Effector memory CD8-positive, alpha-beta T cell (primary cell): Measurements from ENCODE around the gene MMP8.

Experiments used
- ATAC-seq: fragments of 150-1000 bp; cut with Tn5 transposase; replicated peaks from 2 replicates; pipeline ENCODE4 v1.10.0; 2021; ENCODE audit warnings: mild to moderate bottlenecking, moderate library complexity
- DNase-seq, 3 experiments: peaks; one replicate each; pipeline ENCODE4 v3.0.0; 2021
- H3K27ac Mint-ChIP-seq, 2 donors: one replicate each; pipeline ENCODE4 v1.8.0; 2022; ENCODE audit warnings: mild to moderate bottlenecking in 2 of 2, mixed read lengths in 2 of 2, moderate library complexity in 2 of 2
- H3K27me3 Mint-ChIP-seq, 2 donors: one replicate each; pipeline ENCODE4 v1.8.0; 2022; ENCODE audit warnings: mixed read lengths in 2 of 2
- H3K36me3 Mint-ChIP-seq: one replicate; pipeline ENCODE4 v1.8.0; 2022; ENCODE audit warnings: mild to moderate bottlenecking, moderate library complexity, mixed read lengths; ENCODE audit not compliant: insufficient read depth
- H3K4me1 Mint-ChIP-seq, 2 donors: one replicate each; pipeline ENCODE4 v1.8.0; 2022; ENCODE audit warnings: low read depth in 2 of 2, mixed read lengths in 2 of 2
- H3K4me3 Mint-ChIP-seq, 2 donors: one replicate each; pipeline ENCODE4 v1.8.0; 2022; ENCODE audit warnings: mild to moderate bottlenecking in 2 of 2, mixed read lengths in 2 of 2, moderate library complexity in 2 of 2
- H3K9me3 Mint-ChIP-seq, 2 donors: one replicate each; pipeline ENCODE4 v1.8.0; 2022; ENCODE audit warnings: mixed read lengths in 2 of 2
- total RNA-seq, 9 experiments: gene quantifications; one replicate each; lab custom pipeline; 2026; lab: John Stamatoyannopoulos, UW

The MMP8 gene
- 0 to 0.06 (median 0) reads per million in 9 experiments for total RNA-seq

GRCh38 chr11:102724904-102725500 is at the start of gene MMP8:
TSS of gene MMP8 (minus strand) at chr11:102724954. CDS start at chr11:102724855, 99 bp downstream.
- ATAC-seq (no peak), DNase-seq (no peak)
- Mint-ChIP-seq H3K27ac (no peak within 1 kb of the TSS), H3K4me3 (no peak within 1 kb of the TSS), H3K36me3 (no peaks in the 10 kb centered on the region), H3K4me1 (no peaks in the 10 kb centered on the region), H3K27me3 (peaks cover 8 to 28% of the 10 kb centered on the region in 2 donors), H3K9me3 (no peaks in the 10 kb centered on the region)

GRCh38 chr11:102773386-102773785 is 48.6 kb upstream of the MMP8 start:
- Mint-ChIP-seq H3K4me1 (no peaks in the 10 kb centered on the region), H3K36me3 (no peaks in the 10 kb centered on the region), H3K27me3 (peaks cover 22 to 36% of the 10 kb centered on the region in 2 donors), H3K27ac (no peak overlapping the region), H3K4me3 (no peak overlapping the region), H3K9me3 (peaks cover 0 to 2% of the 10 kb centered on the region in 2 donors)
- ATAC-seq (no peak), DNase-seq (no peak)

- no peak for ATAC-seq
- Mint-ChIP-seq H3K4me1 (no peaks in the 10 kb centered on the region), H3K36me3 (no peaks in the 10 kb centered on the region), H3K27ac (no peak overlapping the region), H3K27me3 (peaks cover 26 to 40% of the 10 kb centered on the region in 2 donors), H3K9me3 (peaks cover 0 to 2% of the 10 kb centered on the region in 2 donors), H3K4me3 (no peak overlapping the region)
- DNase-seq = no peak
These were observed 46.6 kb upstream of the MMP8 start for GRCh38 chr11:102771351-102771750.

- H3K36me3 Mint-ChIP-seq = no peaks in the 10 kb centered on the region
- DNase-seq = no peak
- peaks cover 26 to 40% of the 10 kb centered on the region in 2 donors for H3K27me3 Mint-ChIP-seq
- no peaks in the 10 kb centered on the region for H3K4me1 Mint-ChIP-seq
- H3K4me3 Mint-ChIP-seq = no peak overlapping the region
- no peak overlapping the region for H3K27ac Mint-ChIP-seq
- ATAC-seq = no peak
- peaks cover 0 to 2% of the 10 kb centered on the region in 2 donors for H3K9me3 Mint-ChIP-seq
These were observed 45.4 kb upstream of the MMP8 start for GRCh38 chr11:102770191-102770590.

GRCh38 chr11:102767800-102768199 is 43.0 kb upstream of the MMP8 start:
- H3K4me1 Mint-ChIP-seq = no peaks in the 10 kb centered on the region
- DNase-seq (no peak), ATAC-seq (no peak)
- H3K27me3 Mint-ChIP-seq = peaks cover 26 to 31% of the 10 kb centered on the region in 2 donors
- H3K4me3 Mint-ChIP-seq = no peak overlapping the region
- H3K9me3 Mint-ChIP-seq = peaks cover 0 to 4% of the 10 kb centered on the region in 2 donors
- no peaks in the 10 kb centered on the region for H3K36me3 Mint-ChIP-seq
- no peak overlapping the region for H3K27ac Mint-ChIP-seq

GRCh38 chr11:102763440-102763839 is 38.7 kb upstream of the MMP8 start:
- Mint-ChIP-seq H3K27ac (no peak overlapping the region), H3K4me3 (no peak overlapping the region), H3K36me3 (no peaks in the 10 kb centered on the region), H3K4me1 (no peaks in the 10 kb centered on the region), H3K27me3 (peaks cover 11 to 15% of the 10 kb centered on the region in 2 donors), H3K9me3 (peaks cover 0 to 2% of the 10 kb centered on the region in 2 donors)
- ATAC-seq (no peak), DNase-seq (no peak)

- no peak overlapping the region for H3K4me3 Mint-ChIP-seq
- no peak for ATAC-seq
- no peak for DNase-seq
These were observed 37.6 kb upstream of the MMP8 start for GRCh38 chr11:102762361-102762767.

GRCh38 chr11:102761646-102762238 is 37.0 kb upstream of the MMP8 start:
- Mint-ChIP-seq H3K4me3 (no peak overlapping the region), H3K9me3 (peaks cover 0 to 2% of the 10 kb centered on the region in 2 donors), H3K27ac (no peak overlapping the region), H3K4me1 (no peaks in the 10 kb centered on the region), H3K27me3 (peaks cover 20 to 22% of the 10 kb centered on the region in 2 donors), H3K36me3 (no peaks in the 10 kb centered on the region)
- no peak for ATAC-seq
- no peak for DNase-seq

More at GRCh38 chr11:102762361-102762767, 37.6 kb upstream of the MMP8 start:
- Mint-ChIP-seq H3K9me3 (peaks cover 0 to 2% of the 10 kb centered on the region in 2 donors), H3K27me3 (peaks cover 16% of the 10 kb centered on the region in 2 donors), H3K4me1 (no peaks in the 10 kb centered on the region), H3K36me3 (no peaks in the 10 kb centered on the region), H3K27ac (no peak overlapping the region)

GRCh38 chr11:102760344-102761035 is 35.7 kb upstream of the MMP8 start:
- no peak for DNase-seq
- no peaks in the 10 kb centered on the region for H3K4me1 Mint-ChIP-seq
- H3K9me3 Mint-ChIP-seq = peaks cover 0 to 2% of the 10 kb centered on the region in 2 donors
- no peak overlapping the region for H3K27ac Mint-ChIP-seq
- H3K27me3 Mint-ChIP-seq = peaks cover 26 to 34% of the 10 kb centered on the region in 2 donors
- peaks cover 3% of the 10 kb centered on the region for H3K36me3 Mint-ChIP-seq
- H3K4me3 Mint-ChIP-seq = no peak overlapping the region
- no peak for ATAC-seq

GRCh38 chr11:102757823-102758549 is 33.2 kb upstream of the MMP8 start:
- H3K27me3 Mint-ChIP-seq = peaks cover 39 to 45% of the 10 kb centered on the region in 2 donors
- DNase-seq (no peak), ATAC-seq (no peak)
- H3K9me3 Mint-ChIP-seq = no peaks in the 10 kb centered on the region
- no peak overlapping the region for H3K27ac Mint-ChIP-seq
- peaks cover 3% of the 10 kb centered on the region for H3K36me3 Mint-ChIP-seq
- no peaks in the 10 kb centered on the region for H3K4me1 Mint-ChIP-seq
- no peak overlapping the region for H3K4me3 Mint-ChIP-seq

- DNase-seq (no peak), ATAC-seq (no peak)
- Mint-ChIP-seq H3K4me3 (no peak overlapping the region), H3K36me3 (peaks cover 3% of the 10 kb centered on the region), H3K27ac (no peak overlapping the region), H3K4me1 (no peaks in the 10 kb centered on the region), H3K27me3 (peaks cover 49 to 50% of the 10 kb centered on the region in 2 donors), H3K9me3 (peaks cover 0 to 2% of the 10 kb centered on the region in 2 donors)
These were observed 28.5 kb upstream of the MMP8 start for GRCh38 chr11:102753267-102753666.

- peaks cover 4 to 8% of the 10 kb centered on the region in 2 donors for H3K9me3 Mint-ChIP-seq
- no peak overlapping the region for H3K4me3 Mint-ChIP-seq
- H3K36me3 Mint-ChIP-seq = peaks cover 3% of the 10 kb centered on the region
- H3K27ac Mint-ChIP-seq = no peak overlapping the region
- no peak for DNase-seq
- ATAC-seq = no peak
- H3K27me3 Mint-ChIP-seq = peaks cover 46 to 50% of the 10 kb centered on the region in 2 donors
- H3K4me1 Mint-ChIP-seq = no peaks in the 10 kb centered on the region
These were observed 26.9 kb upstream of the MMP8 start for GRCh38 chr11:102751673-102752072.

GRCh38 chr11:102749101-102749722 is 24.5 kb upstream of the MMP8 start:
- Mint-ChIP-seq H3K4me1 (no peaks in the 10 kb centered on the region), H3K4me3 (no peak overlapping the region), H3K27me3 (peaks cover 23 to 33% of the 10 kb centered on the region in 2 donors), H3K27ac (no peak overlapping the region), H3K36me3 (no peaks in the 10 kb centered on the region), H3K9me3 (peaks cover 4 to 13% of the 10 kb centered on the region in 2 donors)
- DNase-seq (no peak), ATAC-seq (no peak)
